Neural crest cell (in vitro differentiated cells): ENCODE data around the gene LARGE1. TPM values are rescaled to one million over a fixed set of nuclear protein-coding genes. Genes with fewer than 3 reads are reported as not detected.
"Not testable (repeated sequence)": the region's sequence is repeated elsewhere in the genome, so short reads cannot be mapped to it uniquely, and the experiment has no call there.

ENCODE experiments used
- DNase-seq: peaks from one replicate; pipeline ENCODE4 v3.0.0; 2021; ENCODE audit warnings: low read depth, mixed read lengths, low spot score
- H3K27ac Mint-ChIP-seq: one replicate; pipeline ENCODE4 v1.8.0; 2021; ENCODE audit warnings: mild to moderate bottlenecking, mixed read lengths; ENCODE audit not compliant: unreplicated experiment
- H3K27me3 Mint-ChIP-seq: 2 replicates; pipeline ENCODE4 v1.8.0; 2021; ENCODE audit warnings: low read depth, mild to moderate bottlenecking, mixed read lengths
- H3K36me3 Mint-ChIP-seq: 2 replicates; pipeline ENCODE4 v1.8.0; 2021; ENCODE audit warnings: low read depth, mild to moderate bottlenecking, mixed read lengths
- H3K4me1 Mint-ChIP-seq: 2 replicates; pipeline ENCODE4 v1.8.0; 2021; ENCODE audit warnings: mixed read lengths
- H3K4me3 Mint-ChIP-seq: one replicate; pipeline ENCODE4 v1.8.0; 2021; ENCODE audit warnings: mild to moderate bottlenecking, mixed read lengths
- H3K9me3 Mint-ChIP-seq: 2 replicates; pipeline ENCODE4 v1.8.0; 2021; ENCODE audit warnings: mixed read lengths
- total RNA-seq: library from RNA; stranded (reverse); gene quantifications from 2 replicates; pipeline ENCODE4 v1.2.1, GENCODE V29; 2021
- TF ChIP-seq, protein P1 (sequence below): fragments of 200-600 bp; sonication (generic); conservative IDR thresholded peaks from 2 replicates; pipeline ENCODE4 v1.5.0; 2021; ENCODE audit warnings: antibody characterized with exemption, mild to moderate bottlenecking

LARGE1 gene
- total RNA-seq, 1 donor from 2014 or later = 33.0 TPM

DNA sequence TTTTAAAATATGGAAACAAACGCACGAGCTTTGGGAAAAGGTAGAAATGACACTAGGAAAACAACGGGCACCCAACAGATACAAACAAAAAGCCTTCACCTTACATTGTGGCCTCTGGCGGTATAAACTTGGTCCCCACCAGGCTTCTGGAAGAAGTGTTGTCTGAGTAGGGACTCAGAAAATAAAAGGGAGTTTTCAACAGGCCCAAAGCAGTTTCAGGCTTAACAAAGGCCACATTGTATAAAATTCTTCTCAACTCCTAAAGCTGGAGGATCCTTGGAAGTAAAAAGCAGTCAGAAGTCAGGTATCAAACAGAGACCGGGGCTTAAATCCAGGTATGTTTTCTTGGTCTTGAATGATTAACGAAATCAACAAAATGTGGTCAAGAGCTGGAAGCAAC is 61.0 kb downstream of the LARGE1 start:
- no peaks in the 10 kb centered on the region for H3K9me3 Mint-ChIP-seq
- no peaks in the 10 kb centered on the region for H3K27me3 Mint-ChIP-seq
- H3K4me3 Mint-ChIP-seq = no peak overlapping the region
- no peak overlapping the region for H3K27ac Mint-ChIP-seq
- TF ChIP-seq, protein P1, sequence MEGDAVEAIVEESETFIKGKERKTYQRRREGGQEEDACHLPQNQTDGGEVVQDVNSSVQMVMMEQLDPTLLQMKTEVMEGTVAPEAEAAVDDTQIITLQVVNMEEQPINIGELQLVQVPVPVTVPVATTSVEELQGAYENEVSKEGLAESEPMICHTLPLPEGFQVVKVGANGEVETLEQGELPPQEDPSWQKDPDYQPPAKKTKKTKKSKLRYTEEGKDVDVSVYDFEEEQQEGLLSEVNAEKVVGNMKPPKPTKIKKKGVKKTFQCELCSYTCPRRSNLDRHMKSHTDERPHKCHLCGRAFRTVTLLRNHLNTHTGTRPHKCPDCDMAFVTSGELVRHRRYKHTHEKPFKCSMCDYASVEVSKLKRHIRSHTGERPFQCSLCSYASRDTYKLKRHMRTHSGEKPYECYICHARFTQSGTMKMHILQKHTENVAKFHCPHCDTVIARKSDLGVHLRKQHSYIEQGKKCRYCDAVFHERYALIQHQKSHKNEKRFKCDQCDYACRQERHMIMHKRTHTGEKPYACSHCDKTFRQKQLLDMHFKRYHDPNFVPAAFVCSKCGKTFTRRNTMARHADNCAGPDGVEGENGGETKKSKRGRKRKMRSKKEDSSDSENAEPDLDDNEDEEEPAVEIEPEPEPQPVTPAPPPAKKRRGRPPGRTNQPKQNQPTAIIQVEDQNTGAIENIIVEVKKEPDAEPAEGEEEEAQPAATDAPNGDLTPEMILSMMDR = no peak
- H3K4me1 Mint-ChIP-seq = peaks cover 26% of the 10 kb centered on the region
- H3K36me3 Mint-ChIP-seq = no peaks in the 10 kb centered on the region
- no peak for DNase-seq

DNA sequence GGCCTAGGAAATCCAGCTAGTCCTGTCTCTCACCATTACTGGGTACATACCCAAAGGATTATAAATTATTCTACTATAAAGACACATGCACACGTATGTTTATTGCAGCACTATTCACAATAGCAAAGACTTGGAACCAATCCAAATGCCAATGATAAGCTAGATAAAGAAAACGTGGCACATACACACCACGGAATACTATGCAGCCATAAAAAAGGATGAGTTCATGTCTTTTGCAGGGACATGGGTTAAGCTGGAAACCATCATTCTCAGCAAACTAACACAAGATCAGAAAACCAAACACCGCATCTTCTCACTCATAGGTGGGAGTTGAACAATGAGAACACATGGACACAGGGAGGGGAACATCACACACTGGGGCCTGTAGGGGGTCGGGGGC is 61.6 kb downstream of the LARGE1 start:
- H3K36me3 Mint-ChIP-seq, DNase-seq, H3K27ac Mint-ChIP-seq, H3K9me3 Mint-ChIP-seq, H3K4me3 Mint-ChIP-seq, H3K27me3 Mint-ChIP-seq: not testable (repeated sequence)
- H3K4me1 Mint-ChIP-seq = peaks cover 33% of the 10 kb centered on the region

DNA sequence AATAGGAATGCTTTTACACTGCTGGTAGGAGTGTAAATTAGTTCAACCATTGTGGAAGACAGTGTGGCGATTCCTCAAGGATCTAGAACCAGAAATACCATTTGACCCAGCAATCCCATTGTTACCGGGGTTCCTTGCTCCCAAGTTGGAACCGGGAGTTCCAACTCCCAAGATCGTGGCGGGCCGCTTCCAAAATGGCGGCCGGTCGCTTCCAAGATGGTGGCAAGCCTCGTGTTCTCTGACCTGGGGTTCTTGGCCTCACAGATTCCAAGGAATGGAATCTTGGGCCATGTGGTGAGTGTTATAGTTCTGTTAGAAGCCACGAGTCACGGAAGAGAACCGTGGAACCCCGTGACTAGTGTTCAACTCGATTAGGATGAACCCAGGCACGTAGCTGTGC is 62.5 kb downstream of the LARGE1 start:
- not testable (repeated sequence) for H3K27me3 Mint-ChIP-seq, DNase-seq, H3K27ac Mint-ChIP-seq, H3K9me3 Mint-ChIP-seq, H3K4me3 Mint-ChIP-seq, H3K36me3 Mint-ChIP-seq
- H3K4me1 Mint-ChIP-seq = peaks cover 41% of the 10 kb centered on the region

DNA sequence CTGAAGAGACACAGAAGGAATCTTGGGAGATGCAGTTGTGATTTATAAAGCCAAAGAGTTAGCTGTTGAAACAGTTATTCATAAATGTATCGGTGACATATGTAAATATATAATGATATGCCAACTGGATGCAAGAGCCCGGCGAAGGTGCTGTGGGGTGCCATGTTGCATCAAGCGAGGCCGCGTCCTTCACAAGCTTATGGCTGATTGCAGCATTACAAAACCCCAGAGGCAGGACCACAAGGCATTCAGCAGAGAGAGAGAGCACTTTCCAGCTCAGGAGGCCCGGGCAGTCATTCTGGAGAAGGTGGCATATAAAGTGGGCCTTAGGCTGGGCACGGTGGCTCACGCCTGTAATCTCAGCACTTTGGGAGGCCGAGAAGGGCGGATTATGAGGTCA is 65.6 kb downstream of the LARGE1 start:
- Mint-ChIP-seq H3K4me3 (no peak overlapping the region), H3K9me3 (no peaks in the 10 kb centered on the region), H3K27ac (no peak overlapping the region), H3K4me1 (peaks cover 49% of the 10 kb centered on the region), H3K27me3 (no peaks in the 10 kb centered on the region), H3K36me3 (no peaks in the 10 kb centered on the region)
- DNase-seq = no peak
- TF ChIP-seq, protein P1 = no peak

DNA sequence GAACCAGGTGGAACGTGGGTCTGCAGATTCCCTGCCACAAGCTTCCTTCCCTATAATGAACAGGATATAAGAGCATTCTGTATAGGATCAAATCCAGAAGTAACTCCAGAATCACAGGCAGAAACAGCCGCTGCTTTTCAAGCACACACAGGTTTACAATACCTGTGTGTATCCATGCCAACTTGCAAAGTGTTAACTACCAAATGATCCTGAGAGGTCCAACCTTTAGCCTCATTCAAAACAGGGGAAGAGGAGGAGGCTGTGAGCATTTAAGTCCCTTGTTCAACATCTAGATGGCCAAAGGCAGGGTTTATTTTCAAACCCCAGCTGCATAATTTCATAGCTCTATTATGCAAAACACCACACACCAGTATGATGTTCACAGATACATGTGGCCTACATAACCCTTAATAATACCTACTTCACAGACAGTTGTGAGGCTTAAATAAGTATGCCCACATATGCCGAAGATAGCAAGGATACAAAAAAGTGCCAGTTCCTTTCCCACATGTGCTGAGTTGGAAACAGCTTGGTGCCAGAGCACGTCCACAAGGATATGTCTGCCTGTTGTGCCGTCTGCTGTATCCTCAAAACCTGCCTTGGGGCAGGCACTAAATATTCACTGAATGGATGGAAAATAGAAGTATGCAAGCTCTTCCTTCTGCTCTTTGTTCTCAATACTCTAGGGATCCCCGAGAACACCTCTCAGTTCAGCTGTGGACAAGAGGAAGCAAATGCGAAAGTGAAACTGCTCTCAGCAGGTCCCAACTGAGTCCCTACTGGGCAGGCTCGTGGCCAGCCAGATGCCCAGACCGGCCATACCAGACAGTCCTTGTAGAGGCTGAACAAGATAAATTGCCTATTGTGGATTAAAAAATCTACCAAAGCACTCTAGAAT is 66.8 kb downstream of the LARGE1 start:
- peak overlapping the region; percentile 2 for H3K27ac Mint-ChIP-seq
- H3K9me3 Mint-ChIP-seq = no peaks in the 10 kb centered on the region
- H3K36me3 Mint-ChIP-seq = no peaks in the 10 kb centered on the region
- peak overlapping the region; percentile 11 for H3K4me3 Mint-ChIP-seq
- no peaks in the 10 kb centered on the region for H3K27me3 Mint-ChIP-seq
- peaks cover 48% of the 10 kb centered on the region for H3K4me1 Mint-ChIP-seq
- no peak for DNase-seq
- TF ChIP-seq, protein P1 = no peak

DNA sequence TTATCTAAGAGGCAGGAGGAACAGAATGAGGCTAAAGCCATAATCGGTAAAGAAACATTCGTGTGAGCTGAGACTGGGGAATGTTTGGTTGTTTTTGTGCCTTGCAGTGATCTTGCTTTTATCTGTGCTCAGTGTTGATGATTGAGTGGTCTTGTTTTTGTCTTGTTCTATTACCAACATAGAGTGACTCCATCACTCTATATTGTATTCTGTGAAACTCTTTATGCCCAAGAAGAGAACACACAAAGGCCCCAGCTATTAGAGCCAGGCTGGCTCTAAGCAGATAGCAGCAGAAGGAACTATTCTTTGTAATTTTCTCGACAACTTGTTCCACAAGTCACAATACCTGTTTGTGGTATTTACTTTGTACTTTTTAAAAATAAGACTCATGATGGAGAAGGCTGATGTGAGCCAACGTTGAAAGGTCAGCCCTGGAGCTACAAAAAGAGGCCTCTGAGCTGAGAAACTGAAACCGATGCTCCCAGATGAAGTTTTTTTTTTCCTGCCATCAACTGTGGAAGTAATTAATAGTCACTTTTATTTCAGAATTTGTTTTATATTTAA is 68.4 kb downstream of the LARGE1 start:
- H3K27ac Mint-ChIP-seq = no peak overlapping the region
- H3K9me3 Mint-ChIP-seq = no peaks in the 10 kb centered on the region
- H3K36me3 Mint-ChIP-seq = no peaks in the 10 kb centered on the region
- no peak overlapping the region for H3K4me3 Mint-ChIP-seq
- H3K27me3 Mint-ChIP-seq = no peaks in the 10 kb centered on the region
- H3K4me1 Mint-ChIP-seq = peaks cover 48% of the 10 kb centered on the region
- no peak for DNase-seq
- TF ChIP-seq, protein P1 = no peak
